ENCODE data around the gene XYLB. TPM values are rescaled to one million over a fixed set of nuclear protein-coding genes. Genes with fewer than 3 reads are reported as not detected.

XYLB gene
- total RNA-seq, 1 donor from 2014 or later: 0.43 TPM

DNA sequence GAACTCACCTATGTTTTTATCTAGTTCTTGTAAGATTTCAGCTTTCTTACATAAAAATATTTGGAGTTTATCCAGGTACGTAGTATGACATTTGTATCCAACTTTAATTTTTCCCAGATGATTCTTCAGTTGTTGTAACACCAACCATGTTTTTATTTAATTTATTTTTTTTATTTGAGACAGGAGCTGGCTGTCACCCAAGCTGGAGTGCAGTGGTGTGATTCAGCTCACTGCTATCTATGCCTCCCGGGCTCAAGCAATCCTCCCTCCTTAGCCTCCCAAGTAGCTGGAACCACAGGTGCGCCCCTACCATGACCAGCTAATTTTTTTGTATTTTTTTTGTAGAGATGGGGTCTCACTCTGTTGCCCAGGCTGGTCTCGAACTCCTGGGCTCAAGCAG, 6.6 kb downstream of the XYLB start:
- Histone ChIP-seq H3K36me3 (no peaks in the 10 kb centered on the region), H3K4me1 (no peaks in the 10 kb centered on the region), H3K4me3 (no peak overlapping the region), H3K27me3 (no peaks in the 10 kb centered on the region), H3K27ac (no peak overlapping the region), H3K9me3 (no peaks in the 10 kb centered on the region)
- no peak for DNase-seq (ENCODE audit: low spot score in 2 of 2)
- intact Hi-C loops (cut with DNase I): no loop called here
- TF ChIP-seq CTCF (IDR thresholded peaks at IDR 0.05): no peak

- no peaks in the 10 kb centered on the region for H3K27me3 ChIP-seq
- no peaks in the 10 kb centered on the region for H3K36me3 ChIP-seq
- H3K9me3 ChIP-seq: no peaks in the 10 kb centered on the region
- peak in 1 of 2 donors; percentile 28 for DNase-seq (ENCODE audit: low spot score in 2 of 2)
- no peak overlapping the region for H3K4me3 ChIP-seq
- no peak for TF ChIP-seq CTCF (IDR thresholded peaks at IDR 0.05)
- intact Hi-C loops (cut with DNase I): no loop called here
- H3K4me1 ChIP-seq: no peaks in the 10 kb centered on the region
- H3K27ac ChIP-seq: no peak overlapping the region
Observed at GRCh38 chr3:38354588-38355330, 8.2 kb downstream of the XYLB start.

DNA sequence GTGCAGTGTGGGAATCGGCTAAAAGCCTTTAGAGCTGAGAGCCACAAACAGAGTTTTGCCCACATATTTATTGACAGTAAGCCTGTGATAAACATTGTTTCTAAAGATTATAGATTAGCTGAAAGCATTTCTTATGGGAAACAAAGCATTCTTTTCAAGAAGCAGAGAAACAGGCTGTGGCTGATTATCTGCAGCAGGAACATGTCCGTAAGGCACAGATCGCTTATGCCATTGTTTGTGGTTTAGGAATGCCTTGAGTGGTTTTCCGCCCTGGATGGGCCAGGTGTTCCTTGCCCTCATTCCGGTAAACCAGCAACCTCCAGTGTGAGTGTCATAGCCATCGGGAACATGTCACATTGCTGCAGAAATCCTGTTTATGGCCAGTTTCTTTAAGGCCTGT, 12.5 kb downstream of the XYLB start:
- peaks cover 0 to 4% of the 10 kb centered on the region in 2 donors for H3K36me3 ChIP-seq
- H3K27ac ChIP-seq: no peak overlapping the region
- H3K9me3 ChIP-seq: no peaks in the 10 kb centered on the region
- H3K4me1 ChIP-seq: no peaks in the 10 kb centered on the region
- intact Hi-C loops (cut with DNase I): no loop called here
- no peak for TF ChIP-seq CTCF (IDR thresholded peaks at IDR 0.05)
- H3K27me3 ChIP-seq: no peaks in the 10 kb centered on the region
- peak in 1 of 2 donors; percentile 25 for DNase-seq (ENCODE audit: low spot score in 2 of 2)
- H3K4me3 ChIP-seq: no peak overlapping the region

DNA sequence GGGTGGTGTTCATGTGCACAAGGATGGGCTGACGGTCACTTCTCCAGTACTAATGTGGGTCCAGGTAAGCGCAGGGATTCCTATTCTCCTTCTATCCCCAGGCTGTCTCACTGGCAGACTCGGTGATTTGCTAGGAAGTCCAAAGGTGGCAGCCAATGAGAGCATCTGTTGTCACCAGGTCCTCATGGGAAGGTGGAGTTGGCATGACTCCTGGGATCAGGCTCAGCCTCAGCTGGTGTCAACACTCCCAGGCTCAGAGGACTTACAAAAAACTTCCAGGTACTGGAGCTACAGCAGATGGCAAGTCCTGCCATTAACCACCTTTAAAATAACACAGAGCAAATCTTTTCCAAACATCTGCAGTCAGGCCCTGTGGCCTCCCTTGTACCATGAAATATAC, 13.8 kb downstream of the XYLB start:
- Histone ChIP-seq H3K4me3 (no peak overlapping the region), H3K9me3 (no peaks in the 10 kb centered on the region), H3K27me3 (no peaks in the 10 kb centered on the region), H3K36me3 (peaks cover 0 to 10% of the 10 kb centered on the region in 2 donors), H3K27ac (no peak overlapping the region), H3K4me1 (no peaks in the 10 kb centered on the region)
- peak in 1 of 2 donors; percentile 41 for DNase-seq (ENCODE audit: low spot score in 2 of 2)
- intact Hi-C loops (cut with DNase I): no loop called here
- TF ChIP-seq CTCF (IDR thresholded peaks at IDR 0.05): no peak

DNA sequence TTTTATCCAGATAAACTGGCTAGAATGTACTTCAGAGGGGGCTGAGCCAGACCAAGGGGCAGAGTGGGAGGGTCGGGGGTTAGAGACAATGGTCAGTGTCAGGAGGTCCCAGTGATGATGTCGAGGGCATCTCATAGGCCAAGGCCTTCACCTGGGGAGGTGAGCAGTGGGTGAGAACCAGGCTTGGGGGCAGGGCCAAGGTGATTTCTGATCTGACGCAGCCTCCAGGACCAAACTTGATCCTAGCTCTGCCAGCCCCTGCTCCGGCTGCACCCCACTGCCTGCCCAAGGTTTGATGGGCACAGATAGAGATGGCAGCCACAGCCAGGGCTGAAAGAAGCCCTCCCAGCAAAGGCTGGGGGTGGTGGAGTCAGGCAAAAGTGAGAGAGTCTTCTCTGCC, 14.9 kb downstream of the XYLB start:
- Histone ChIP-seq H3K9me3 (no peaks in the 10 kb centered on the region), H3K4me1 (no peaks in the 10 kb centered on the region), H3K4me3 (no peak overlapping the region), H3K27ac (no peak overlapping the region), H3K27me3 (no peaks in the 10 kb centered on the region), H3K36me3 (peaks cover 0 to 15% of the 10 kb centered on the region in 2 donors)
- DNase-seq (ENCODE audit: low spot score in 2 of 2): no peak
- TF ChIP-seq CTCF (IDR thresholded peaks at IDR 0.05): no peak
- intact Hi-C loops (cut with DNase I): no loop called here

Data from ascending aorta (tissue), 2 donors.